HG03175 (cell line): ENCODE results near the gene AUP1.
"Not testable (repeated sequence)": the region's sequence is repeated elsewhere in the genome, so short reads cannot be mapped to it uniquely, and the experiment has no call there.

ENCODE experiments used
- ATAC-seq: cut with Tn5 transposase; IDR thresholded peaks from one replicate; pipeline ENCODE4 v1.9.1; 2021; ENCODE audit warnings: mild to moderate bottlenecking, moderate library complexity; ENCODE audit not compliant: unreplicated experiment

Gene AUP1, protein sequence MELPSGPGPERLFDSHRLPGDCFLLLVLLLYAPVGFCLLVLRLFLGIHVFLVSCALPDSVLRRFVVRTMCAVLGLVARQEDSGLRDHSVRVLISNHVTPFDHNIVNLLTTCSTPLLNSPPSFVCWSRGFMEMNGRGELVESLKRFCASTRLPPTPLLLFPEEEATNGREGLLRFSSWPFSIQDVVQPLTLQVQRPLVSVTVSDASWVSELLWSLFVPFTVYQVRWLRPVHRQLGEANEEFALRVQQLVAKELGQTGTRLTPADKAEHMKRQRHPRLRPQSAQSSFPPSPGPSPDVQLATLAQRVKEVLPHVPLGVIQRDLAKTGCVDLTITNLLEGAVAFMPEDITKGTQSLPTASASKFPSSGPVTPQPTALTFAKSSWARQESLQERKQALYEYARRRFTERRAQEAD

DNA sequence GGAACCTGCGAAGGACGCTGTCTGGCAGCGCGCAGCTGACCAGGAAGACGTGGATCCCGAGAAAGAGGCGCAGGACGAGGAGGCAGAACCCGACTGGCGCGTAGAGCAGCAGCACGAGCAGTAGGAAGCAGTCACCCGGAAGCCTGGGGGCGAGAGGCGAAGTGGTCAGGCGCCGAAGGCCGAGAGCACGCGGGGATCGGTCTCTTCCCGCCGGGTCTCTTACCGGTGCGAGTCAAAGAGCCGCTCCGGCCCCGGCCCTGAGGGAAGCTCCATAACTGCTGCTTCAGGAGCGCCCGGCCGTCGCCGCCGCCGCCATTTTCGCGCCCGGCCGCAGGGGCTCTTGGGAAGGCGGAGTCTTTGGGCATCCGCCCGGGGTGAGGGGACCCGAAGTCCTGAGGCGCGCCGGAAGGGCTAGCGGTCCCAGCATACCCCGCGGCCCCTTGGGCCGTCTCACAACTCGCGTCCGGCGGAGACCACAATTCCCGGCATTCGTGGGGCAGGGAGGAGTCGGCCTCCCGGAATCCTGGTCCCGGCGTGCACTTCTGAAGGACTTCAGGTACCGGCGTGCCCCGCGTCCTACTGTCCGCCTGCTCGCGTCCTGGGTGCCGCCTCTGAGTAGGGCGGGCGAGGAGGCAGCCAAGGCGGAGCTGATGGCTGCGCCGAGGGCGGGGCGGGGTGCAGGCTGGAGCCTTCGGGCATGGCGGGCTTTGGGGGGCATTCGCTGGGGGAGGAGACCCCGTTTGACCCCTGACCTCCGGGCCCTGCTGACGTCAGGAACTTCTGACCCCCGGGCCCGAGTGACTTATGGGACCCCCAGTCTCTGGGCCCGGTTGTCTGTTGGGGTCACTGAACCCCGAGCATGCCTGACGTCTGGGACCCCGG, at the start of gene AUP1, which contains the start of gene HTRA2:
AUP1 (minus strand) TSS at position 350 of the 882 bp plus-strand sequence; CDS start at position 273, 77 bp downstream.
HTRA2 (plus strand) TSS at position 577 of the 882 bp plus-strand sequence; CDS start at position 651, 74 bp downstream.
- peak; percentile 83 for ATAC-seq

DNA sequence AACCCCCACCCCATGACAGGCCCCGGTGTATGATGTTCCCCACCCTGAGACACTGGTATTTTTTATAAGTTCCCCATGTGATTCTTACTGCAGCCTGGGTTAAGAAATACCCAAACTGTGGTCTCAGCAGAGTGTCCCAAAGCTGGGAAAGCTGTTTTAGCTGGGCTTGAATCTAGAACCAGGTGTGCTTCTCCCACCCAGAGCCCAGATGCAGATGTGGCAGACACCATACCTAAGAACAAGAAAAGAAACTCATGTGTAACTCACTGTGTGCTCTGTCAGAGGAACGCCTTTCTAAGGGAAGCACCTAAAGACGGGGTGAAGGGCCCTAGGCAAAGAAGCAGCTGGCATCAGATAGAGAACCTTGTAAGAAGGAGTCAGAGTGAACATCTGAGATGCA, 48.9 kb upstream of the AUP1 start:
- ATAC-seq, result no peak

DNA sequence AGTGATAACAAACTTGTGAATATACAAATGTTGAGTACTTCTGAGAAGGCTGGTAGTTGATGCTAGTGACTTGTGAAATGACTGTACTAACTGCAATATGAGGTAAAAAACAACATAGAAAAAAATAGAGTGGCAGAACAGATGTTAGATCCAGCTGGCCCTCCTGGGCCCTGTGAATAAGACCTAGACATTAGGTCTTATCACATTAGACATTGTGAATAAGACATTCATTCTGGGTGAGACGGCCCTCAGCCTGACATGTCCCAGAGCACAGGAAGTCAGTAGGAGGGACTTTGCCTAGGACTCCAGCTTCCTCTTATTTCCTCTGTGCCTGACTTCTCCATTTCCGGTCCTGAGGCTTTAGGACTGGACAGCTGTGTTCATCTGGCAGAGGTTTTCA, 47.9 kb upstream of the AUP1 start:
- ATAC-seq, result peak; percentile 59

DNA sequence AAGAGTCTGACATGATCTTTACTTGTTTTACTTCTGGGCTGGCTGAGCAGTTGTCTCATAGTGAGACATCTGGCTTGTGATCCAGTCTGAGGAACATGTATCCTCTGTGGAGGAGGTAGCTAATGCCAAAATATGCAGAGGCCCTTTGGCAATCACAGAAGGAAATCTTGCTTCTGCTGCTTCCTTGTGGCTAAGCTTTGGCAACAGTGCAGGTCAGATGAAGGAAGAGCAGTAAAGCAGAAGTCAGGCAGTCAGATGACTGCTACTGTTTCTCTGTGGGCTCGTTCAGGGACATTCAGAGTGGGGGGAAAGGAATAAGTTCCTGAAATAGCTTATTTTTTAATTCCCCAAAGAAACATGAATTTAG, 47.3 kb upstream of the AUP1 start:
- ATAC-seq, result no peak

DNA sequence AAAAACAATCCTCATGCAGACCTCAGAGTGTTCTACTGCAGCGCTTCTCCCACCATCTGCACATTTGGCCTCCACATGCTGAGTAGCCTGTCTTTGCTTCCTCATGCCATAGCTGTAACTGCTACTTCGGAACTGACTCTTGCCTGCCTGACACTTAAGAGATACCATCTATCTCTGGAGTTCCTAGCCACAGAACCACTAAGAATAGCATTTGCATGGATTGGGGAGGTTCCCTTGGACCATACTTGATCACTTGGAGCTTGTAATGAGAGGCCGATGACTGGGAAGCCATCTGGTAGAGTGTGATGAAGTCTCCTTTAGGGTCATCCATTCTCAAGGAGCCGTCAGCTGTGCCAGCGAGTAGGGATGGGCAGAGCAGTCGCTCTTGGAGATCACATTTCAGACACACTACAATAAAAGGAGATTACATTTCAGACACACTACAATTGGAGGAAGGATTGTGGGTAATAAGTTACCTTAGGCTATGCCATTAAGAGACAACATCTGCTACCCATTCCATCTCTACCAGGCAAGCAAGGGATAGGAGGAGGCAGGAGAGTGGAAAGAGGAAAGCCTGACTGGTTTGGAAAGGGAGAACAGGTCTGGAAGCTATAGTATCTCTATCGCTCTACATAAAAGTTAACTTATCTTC, 46.8 kb upstream of the AUP1 start:
- no peak for ATAC-seq

DNA sequence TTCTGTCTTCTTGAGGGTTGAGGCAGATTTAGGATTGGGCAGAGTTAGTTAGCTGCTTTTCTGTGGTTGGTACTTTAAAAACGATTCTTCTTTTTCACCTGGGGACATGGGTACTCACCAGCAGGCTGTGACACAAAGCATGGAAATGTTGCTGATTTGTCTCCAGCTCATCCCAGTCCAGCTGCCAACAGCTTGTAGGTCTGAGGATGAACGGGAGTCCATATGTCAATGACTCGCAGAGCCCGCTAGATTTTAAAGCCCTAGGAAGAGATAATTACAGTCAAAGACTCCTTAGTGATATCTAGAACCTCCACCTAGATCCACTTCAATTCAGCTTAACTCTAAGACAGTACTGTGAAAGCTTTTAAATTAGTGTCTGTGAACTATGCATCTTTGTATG, 45.8 kb upstream of the AUP1 start:
- ATAC-seq, result no peak

DNA sequence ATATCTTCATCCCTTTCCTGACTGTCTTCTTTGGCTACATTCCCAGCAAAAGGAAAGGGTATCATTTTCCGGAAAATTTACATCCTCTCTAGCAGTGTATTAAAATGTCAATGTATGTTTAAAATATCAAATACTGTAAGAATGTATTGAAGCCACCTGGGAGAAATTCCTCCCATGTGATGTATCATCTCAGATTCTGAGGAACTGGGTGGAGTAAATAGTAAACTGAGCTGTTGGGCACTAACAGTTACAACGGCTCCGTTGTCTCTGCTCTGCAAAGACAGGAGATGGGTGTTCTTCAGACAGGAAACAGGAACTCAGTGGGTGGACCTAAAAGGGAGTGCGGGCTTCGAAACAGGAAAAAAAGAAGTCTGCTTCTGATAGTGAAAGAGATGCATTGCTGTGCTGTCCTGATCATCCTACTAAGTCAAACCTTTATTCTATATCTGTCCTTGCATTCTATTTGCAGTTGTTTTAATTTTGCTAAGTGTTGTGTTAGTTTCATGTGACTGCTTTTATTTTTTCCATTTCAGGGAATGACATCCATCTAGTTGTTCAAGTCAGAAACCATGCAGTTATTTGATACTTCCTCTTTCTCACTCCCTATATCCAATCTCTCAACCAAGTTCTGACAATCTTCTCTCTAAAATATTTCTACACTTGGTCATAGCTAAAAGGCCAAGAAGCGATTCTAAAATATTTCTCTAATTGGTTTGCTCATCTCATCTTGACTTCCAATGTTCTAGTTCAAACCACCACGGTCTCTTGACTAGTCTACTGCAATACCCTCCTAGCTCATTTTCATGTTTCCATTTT, 44.4 kb upstream of the AUP1 start:
- no peak for ATAC-seq

DNA sequence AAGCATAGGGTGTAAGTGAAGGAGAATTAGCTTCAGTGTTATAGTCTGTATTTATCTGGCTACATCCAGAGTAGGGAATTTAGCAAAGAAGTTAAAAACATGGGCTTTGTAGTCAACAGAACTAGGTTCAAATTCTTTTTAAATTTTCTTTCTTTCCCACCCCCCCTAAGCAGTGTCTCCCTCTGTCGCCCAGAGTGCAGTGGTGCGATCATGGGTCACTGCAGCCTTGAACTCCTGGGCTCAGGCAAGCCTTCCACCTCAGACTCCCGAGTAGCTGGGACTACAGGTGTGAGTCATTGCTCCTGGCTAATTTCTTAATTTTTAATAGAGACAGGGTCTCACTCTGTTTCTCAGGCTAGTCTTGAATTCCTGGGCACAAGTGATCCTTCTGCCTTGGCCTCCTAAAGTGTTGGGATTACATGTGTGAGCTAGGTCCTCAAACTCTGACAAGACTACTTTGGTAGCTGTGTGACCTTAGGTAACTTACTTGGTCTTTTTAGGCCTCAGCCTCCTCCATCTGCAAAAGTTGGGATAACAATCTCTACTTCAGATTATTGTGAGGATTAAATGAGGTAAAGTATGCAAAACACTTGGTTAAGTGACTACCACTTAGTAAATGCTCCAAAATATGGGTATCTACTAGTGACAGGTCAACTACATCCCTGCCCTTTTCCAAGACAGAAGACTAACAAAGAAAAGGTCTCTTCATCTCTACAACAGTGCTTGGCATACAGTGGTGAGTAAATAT, 42.8 kb upstream of the AUP1 start:
- ATAC-seq, result no peak

DNA sequence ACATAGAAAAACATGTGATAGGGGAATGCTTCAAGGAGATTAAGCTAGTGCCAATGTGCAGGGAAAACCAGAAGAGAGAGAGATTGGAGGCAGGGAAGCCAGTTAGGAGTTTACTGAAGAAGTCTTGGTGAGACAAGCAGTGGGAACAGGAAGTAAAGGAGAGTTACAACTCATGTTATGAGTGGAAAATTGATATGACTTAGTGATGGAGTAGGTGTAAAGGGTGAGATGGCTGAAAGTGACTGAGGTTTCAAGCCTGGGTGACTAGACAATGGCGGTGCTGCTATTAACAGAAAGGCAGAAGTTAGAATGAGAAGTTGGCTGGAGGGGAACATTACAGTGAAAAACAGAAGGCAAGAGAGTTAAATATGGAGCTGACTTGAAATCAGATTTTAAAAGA, 41.6 kb upstream of the AUP1 start:
- peak; percentile 73 for ATAC-seq

DNA sequence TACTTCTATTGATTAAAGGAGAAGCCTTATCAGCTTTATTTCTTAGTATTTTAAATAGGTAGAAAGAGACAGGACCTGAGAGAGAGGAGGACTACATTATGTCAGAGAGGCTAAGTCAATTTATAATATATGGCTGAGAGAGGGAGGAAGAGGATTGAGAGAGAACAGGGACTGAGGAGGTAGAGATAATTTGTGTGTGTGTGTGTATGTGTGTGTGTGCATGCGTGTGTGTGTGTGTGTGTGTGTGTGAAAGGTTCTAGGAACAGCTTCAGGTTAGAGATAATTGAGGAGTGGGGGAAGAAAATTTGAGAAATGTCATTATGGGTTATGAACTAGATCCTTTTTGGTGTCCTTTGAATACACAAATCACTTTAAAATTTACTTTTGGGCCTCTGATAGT, 40.2 kb upstream of the AUP1 start:
- no peak for ATAC-seq

DNA sequence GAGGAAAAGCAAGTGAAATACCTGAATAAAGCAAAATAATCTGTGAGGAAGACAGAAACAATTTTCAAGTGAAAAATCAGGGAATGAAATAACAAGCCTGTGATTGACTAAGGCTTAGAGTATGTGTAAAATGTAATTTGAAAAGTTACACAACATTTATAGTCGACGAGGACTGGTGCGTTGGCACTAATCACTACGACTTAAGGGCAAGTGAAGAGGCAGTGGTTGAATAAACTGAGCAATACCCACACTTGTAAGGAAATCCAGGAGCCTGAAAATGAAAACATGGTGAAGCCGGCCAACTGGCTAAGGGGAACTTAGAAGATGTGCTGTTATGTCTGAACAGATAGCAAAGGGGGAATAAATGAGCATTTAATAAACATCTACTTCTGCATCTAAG, 38.4 kb upstream of the AUP1 start:
- no peak for ATAC-seq

DNA sequence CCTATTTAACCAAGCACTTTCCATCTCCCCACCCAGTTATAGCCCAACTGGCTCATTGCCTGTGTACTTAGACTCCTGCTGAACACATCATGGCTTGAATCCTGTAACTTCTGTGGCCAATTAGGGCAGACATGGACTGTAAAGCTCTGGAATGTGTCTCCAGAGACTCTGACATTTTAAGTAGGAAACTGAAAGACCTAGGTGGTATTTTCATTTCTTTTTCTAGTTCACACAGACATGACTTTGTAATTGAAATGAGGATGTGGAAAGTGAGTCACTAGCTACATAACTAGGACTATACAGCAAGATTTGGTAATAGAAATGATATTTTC, 37.2 kb upstream of the AUP1 start:
- no peak for ATAC-seq

DNA sequence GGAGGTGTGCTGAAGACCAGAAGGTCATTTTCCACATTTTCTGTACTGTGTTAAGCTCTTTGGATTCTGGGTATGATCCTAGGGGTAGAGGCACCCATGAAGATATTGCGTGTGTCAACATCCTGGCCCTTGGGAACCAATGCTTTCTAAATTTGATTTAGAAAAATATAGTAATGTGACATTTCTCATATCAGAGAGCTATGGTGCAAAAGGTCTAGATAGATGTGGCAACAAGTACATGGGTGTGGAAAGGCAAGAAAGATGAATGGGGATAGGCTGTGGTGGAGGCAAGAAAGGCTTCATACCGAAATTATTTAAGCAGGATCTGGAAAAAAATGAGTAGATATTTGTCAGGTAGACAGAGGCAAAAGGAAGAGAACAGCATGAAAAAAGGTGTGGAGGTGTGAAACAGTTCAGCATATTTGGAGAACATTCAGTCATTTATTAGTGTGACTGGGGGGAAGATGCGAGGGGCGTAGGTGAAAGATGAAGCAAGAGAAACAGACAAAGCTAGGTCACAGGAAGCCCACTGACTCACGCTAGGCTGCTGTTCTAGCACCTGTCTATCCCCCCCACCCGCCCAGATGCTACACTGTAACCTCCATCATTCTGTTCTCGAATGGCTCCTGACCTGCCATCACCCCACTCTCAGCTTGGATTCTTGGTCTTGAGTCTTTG, 36.7 kb upstream of the AUP1 start:
- ATAC-seq, result no peak

DNA sequence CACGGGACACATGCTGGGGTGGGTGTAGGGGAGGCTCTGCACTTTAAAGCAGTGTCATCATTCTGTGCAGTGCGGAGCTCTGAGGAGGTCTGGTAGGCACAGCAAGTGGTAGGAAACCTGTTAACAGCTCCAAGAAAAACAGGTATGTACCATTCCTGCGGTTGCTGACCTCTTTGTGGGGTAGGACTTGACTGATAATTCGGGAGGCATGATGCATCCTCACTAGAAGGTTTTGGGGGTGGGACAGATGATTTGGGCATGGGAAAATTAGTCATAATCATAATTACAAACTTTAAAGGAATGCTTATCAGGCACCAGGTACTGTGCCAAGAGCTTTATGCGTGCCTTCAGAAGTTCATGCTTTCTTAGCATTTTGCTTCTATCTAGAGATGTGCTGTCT, 34.7 kb upstream of the AUP1 start:
- no peak for ATAC-seq

DNA sequence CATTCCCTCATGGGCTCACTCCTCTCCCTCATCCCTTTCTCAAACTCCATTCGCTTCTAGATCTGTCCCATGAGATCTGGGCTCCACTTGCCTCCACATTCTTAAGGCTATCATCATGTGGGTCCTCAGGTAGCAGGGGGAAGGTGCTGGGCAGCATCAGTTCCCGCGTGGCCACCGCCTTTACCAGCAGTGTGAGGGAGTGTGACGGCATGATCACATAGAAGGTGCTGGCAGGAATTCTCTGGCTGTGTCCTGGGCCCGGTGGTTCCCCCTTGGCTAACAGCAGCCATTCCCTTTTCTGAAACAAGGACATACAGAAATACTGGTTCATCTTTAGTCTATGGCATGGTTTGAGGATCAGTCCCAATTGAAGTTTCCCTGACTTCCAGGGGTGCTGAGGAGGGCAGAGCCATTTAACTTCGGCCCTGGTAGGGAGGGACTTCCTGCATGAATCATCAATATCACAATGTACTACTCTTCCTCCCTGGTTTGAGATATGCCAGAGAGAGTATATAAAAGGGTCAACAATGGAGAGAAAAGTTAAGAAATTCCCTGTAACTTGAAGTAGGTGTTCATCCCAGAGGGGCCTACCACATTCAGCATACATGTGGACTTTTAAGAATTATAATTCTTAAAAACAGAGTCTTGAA, 32.7 kb upstream of the AUP1 start:
- ATAC-seq, result no peak

DNA sequence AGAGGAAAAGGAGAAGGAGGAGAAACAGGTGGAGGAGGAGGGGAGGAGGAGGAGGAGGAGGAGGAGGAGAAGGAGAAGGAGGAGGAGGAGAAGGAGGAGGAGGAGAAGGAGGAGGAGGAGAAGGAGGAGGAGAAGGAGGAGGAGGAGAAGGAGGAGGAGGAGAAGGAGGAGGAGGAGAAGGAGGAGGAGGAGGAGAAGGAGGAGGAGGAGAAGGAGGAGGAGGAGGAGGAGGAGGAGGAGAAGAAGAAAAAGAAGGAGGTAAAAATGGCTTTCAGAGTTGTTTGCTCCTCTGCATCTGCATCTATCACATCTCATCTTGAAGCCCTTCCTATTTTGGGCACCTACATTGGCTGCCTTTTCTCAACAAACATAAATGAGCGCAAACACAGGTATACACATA, 31.5 kb upstream of the AUP1 start:
- ATAC-seq, result not testable (repeated sequence)

DNA sequence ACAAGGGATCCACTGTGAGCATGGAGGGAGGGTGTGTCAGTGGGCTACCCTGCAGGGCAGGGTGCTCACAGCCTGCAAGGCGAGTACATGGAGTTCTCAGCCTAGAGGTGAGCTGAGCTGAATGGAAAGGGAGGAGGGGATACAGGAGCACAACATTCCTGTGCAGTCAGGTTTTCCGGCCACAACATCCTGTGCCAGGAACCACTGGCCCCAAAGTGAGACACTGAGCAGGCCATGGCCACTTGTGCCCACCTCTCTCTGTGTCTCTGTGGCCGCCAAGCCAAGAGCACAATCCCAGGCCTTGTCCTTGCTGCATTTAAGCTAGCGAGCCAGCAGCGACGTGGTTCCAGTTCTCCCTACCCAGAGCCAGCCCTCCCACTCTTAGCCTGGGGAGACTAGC, 31.1 kb upstream of the AUP1 start:
- no peak for ATAC-seq

DNA sequence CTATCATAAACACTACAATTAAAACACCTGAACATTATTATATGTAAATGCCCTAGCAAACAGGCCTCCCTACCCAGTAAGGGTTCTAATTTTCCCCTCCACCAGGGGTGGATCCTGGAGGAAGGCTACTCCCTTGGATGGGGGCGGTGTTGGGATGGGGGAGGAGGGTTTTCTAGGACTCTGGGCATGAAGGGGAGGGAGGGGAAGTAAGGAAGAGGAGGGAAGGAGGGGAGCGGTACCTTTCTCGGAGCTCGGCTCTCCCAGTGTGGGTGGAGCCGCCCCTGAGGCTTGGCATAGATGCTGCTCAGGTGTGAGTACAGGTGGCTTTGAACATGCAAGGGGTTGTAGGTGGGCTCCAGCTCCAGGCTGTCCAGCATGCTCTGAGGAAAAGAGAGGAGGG, 30.4 kb upstream of the AUP1 start:
- ATAC-seq, result no peak
